Body of pancreas (tissue), 4 donors: ENCODE data around the gene ANKRD44. TPM values are rescaled to one million over a fixed set of nuclear protein-coding genes. Genes with fewer than 3 reads are reported as not detected.

ENCODE experiments used
- ATAC-seq: fragments of 150-250 bp; one replicate; pipeline ENCODE4 v1.9.1; 2016
- DNase-seq, 4 donors: peaks; one replicate each; pipeline ENCODE4 v3.0.0-alpha.2; 2019
- H3K27ac ChIP-seq, 4 donors: fragments of 200-600 bp; sonication (generic); 1 replicate in 3 of 4; 2 replicates in 1 of 4; pipeline versions ENCODE4 v1.5.1 to v1.6.1; 2016 to 2019; ENCODE audit warnings: mild to moderate bottlenecking in 1 of 4, mixed read lengths in 1 of 4, moderate library complexity in 1 of 4
- H3K27me3 ChIP-seq, 2 donors: fragments of 200-600 bp; sonication (generic); one replicate each; pipeline ENCODE4 v1.6.0; 2016; ENCODE audit warnings: mild to moderate bottlenecking in 1 of 2
- H3K36me3 ChIP-seq, 2 donors: fragments of 200-600 bp; sonication (generic); replicated peaks in 1 of 2; 2 replicates each; pipeline ENCODE4 v1.5.1; 2016; ENCODE audit warnings: low read depth in 2 of 2; ENCODE audit not compliant: insufficient read depth in 1 of 2
- H3K4me1 ChIP-seq: fragments of 200-600 bp; sonication (generic); one replicate; pipeline ENCODE4 v1.6.0; 2016
- H3K4me3 ChIP-seq, 2 donors: fragments of 200-600 bp; sonication (generic); 1 replicate in 1 of 2; 2 replicates in 1 of 2; pipeline ENCODE4 v1.5.1; 2016 to 2019
- H3K9me3 ChIP-seq, 3 donors: fragments of 200-600 bp; sonication (generic); 1 replicate in 2 of 3; 2 replicates in 1 of 3; pipeline ENCODE4 v1.5.1; 2016
- POLR2A ChIP-seq, 3 donors: fragments of 450-650 bp; IDR thresholded peaks; one replicate each; pipeline ENCODE4 v1.6.1; 2016; ENCODE audit warnings: antibody characterized with exemption in 3 of 3, mild to moderate bottlenecking in 2 of 3
- WGBS, 2 donors: methylation state at CpG; one replicate each; pipeline ENCODE4 v1.1.5; 2017; 5-methylcytosine and 5-hydroxymethylcytosine counted together
- intact Hi-C: fragments of 100-400 bp; cut with DNase I; formaldehyde crosslinking; loops from one replicate; pipeline ENCODE4 v1.15.1; 2023
- total RNA-seq, 2 donors: library from RNA; depleted of rRNA; stranded (reverse); fragments of >200 nt; gene quantifications; one replicate each; pipeline ENCODE4 v1.1.0, GENCODE V29; 2016
- TF ChIP-seq, protein P1 (sequence below), 7 experiments: fragments of 450-650 bp in 4 of 7; fragments of 200-600 bp in 3 of 7; sonication (generic) in 3 of 7; IDR thresholded peaks; one replicate each; pipeline ENCODE4 v1.5.1; 2016 to 2019; ENCODE audit warnings: antibody characterized with exemption in 7 of 7

ANKRD44 gene
- total RNA-seq, 2 donors from 2014 or later: 12.2 TPM

DNA sequence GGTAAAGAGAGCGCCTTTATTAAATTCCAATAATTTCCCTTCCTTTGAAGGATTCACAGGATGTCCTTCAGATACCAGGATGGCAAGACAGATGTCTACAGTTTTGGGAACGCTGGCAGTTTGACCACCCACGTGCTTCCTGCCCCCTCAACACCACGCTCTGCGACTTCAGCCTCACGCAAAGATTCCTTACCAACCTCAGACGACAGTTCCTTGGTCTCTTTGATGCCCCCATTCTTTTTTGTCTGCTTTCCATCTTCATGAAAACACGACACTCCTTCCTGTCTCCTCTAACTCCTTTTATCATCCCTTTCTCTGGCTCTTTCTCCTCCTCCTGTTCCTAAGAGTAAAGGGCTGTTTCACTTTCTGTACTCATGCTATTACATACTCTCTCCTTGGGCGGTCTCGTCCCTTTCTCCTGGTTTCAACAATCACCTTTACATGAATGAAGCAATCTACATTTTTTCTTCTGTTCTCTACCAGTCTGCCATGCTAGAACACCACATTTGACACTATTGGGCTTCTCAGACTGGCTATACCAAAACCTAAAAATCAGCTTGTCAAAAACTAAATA is 194.2 kb downstream of the ANKRD44 start:
- ATAC-seq: no peak
- 77 to 86% methylated on average over 10 of the region's 10 CpGs for WGBS, 2 donors
- TF ChIP-seq, protein P1, sequence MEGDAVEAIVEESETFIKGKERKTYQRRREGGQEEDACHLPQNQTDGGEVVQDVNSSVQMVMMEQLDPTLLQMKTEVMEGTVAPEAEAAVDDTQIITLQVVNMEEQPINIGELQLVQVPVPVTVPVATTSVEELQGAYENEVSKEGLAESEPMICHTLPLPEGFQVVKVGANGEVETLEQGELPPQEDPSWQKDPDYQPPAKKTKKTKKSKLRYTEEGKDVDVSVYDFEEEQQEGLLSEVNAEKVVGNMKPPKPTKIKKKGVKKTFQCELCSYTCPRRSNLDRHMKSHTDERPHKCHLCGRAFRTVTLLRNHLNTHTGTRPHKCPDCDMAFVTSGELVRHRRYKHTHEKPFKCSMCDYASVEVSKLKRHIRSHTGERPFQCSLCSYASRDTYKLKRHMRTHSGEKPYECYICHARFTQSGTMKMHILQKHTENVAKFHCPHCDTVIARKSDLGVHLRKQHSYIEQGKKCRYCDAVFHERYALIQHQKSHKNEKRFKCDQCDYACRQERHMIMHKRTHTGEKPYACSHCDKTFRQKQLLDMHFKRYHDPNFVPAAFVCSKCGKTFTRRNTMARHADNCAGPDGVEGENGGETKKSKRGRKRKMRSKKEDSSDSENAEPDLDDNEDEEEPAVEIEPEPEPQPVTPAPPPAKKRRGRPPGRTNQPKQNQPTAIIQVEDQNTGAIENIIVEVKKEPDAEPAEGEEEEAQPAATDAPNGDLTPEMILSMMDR (IDR thresholded peaks at IDR 0.05): no peak
- no peak for TF ChIP-seq POLR2A (IDR thresholded peaks at IDR 0.05)
- DNase-seq: no peak
- intact Hi-C loops: loop anchor here (5.0 kb wide), 1 partner anchor 256 kb away; no protein-coding TSS in a partner anchor
- no peaks in the 10 kb centered on the region for H3K27me3 ChIP-seq
- H3K4me1 ChIP-seq: no peaks in the 10 kb centered on the region
- H3K4me3 ChIP-seq: no peak overlapping the region
- no peak overlapping the region for H3K27ac ChIP-seq
- no peaks in the 10 kb centered on the region for H3K9me3 ChIP-seq
- no peaks in the 10 kb centered on the region for H3K36me3 ChIP-seq

DNA sequence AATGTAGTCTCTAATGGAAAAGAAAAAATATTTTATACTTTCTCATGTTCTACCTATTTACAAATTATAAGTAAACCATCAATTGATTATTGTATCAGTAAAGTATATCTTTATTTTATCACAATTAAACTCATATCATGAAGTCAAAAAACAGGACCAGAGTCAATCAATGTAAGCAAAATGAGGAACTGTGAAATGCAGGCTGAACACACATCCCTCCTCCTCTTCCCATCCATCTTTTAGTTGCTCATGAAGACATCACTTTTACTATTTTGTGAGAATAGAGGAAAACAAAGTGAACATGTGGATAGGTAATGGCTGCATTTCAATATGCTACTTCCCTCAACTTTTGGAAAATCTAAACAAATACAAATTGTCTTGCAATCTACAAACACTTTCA is 195.3 kb downstream of the ANKRD44 start:
- Histone ChIP-seq H3K27me3 (no peaks in the 10 kb centered on the region), H3K9me3 (no peaks in the 10 kb centered on the region), H3K27ac (no peak overlapping the region), H3K36me3 (no peaks in the 10 kb centered on the region), H3K4me1 (no peaks in the 10 kb centered on the region), H3K4me3 (no peak overlapping the region)
- ATAC-seq (no peak), DNase-seq (no peak)
- TF ChIP-seq, protein P1 (IDR thresholded peaks at IDR 0.05): no peak
- no peak for TF ChIP-seq POLR2A (IDR thresholded peaks at IDR 0.05)
- intact Hi-C loops: loop anchor here (5.0 kb wide), 1 partner anchor 257 kb away; no protein-coding TSS in a partner anchor

DNA sequence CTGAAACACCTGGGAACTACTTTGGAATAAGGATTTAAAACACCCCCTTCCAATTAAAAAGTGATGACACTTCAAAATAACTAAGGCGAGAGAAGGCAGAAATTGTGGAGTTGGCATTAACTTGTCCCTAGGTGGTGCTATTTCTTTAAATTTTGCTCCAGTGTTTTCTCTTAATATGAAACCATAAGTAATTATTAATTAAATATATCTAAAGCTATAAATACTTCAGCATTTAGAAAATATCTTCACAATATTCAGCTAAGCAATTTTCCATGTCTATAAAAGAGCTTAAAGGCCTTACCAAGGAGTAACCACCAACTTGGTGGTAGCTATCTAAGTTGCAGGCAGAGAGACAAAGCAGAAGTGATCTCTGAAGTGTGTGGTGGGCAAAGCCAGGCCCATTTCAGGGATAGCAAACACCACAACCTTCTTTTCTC is 197.3 kb downstream of the ANKRD44 start:
- 0 to 6% methylated on average over 1 of the region's 1 CpG for WGBS, 2 donors
- H3K36me3 ChIP-seq: no peaks in the 10 kb centered on the region
- no peaks in the 10 kb centered on the region for H3K4me1 ChIP-seq
- no peak overlapping the region for H3K4me3 ChIP-seq
- DNase-seq (no peak), ATAC-seq (no peak)
- no peaks in the 10 kb centered on the region for H3K9me3 ChIP-seq
- intact Hi-C loops: no loop called here
- TF ChIP-seq, protein P1 (IDR thresholded peaks at IDR 0.05): peak; percentile 12 to 75 (median 63)
- no peak for TF ChIP-seq POLR2A (IDR thresholded peaks at IDR 0.05)
- no peak overlapping the region for H3K27ac ChIP-seq
- no peaks in the 10 kb centered on the region for H3K27me3 ChIP-seq

DNA sequence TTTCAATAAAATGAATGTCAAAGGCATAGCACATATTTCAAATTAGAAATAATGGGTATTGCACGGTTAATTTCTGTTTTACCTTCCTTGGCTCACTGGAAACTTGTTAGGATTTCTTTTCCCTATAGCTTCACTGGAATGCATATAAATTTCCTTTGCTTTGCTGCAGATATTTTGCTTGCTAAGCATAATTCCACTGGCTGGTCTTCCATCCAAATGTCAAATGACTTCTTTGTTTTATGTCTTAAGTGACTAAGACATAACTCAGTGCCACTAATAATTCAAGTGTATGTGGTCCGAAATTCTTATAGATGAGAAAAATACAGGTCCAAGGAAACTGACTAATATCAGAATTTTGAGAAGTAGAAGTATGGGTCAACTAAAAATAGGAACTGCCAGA is 201.3 kb downstream of the ANKRD44 start:
- Histone ChIP-seq H3K27ac (no peak overlapping the region), H3K4me1 (peaks cover 11% of the 10 kb centered on the region), H3K9me3 (no peaks in the 10 kb centered on the region), H3K27me3 (no peaks in the 10 kb centered on the region), H3K36me3 (no peaks in the 10 kb centered on the region), H3K4me3 (no peak overlapping the region)
- ATAC-seq: no peak
- TF ChIP-seq, protein P1 (IDR thresholded peaks at IDR 0.05): no peak
- no peak for TF ChIP-seq POLR2A (IDR thresholded peaks at IDR 0.05)
- intact Hi-C loops: no loop called here
- WGBS, 2 donors: 78 to 79% methylated on average over 2 of the region's 2 CpGs
- DNase-seq: no peak

DNA sequence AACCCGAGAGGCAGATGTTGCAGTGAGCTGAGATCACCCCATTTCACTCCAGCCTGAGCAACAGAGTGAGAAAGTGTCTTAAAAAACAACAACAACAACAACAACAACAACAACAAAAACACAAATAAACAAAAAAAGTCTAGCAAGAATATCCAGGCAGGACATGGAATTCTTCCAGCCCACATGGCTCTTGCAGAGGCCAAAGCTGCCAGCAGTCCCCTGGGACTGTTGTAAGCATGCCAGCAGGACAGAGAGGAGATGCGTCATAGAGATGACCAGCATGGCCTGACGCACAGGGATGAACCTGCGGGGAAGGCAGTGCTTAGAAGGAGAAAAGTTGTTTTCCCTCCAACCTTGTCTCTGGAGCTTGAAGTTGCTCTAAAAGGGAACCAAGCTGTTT is 201.8 kb downstream of the ANKRD44 start:
- Histone ChIP-seq H3K4me1 (peaks cover 11% of the 10 kb centered on the region), H3K27me3 (no peaks in the 10 kb centered on the region), H3K27ac (peak overlapping the region in 2 of 4 donors; percentile 62 to 67), H3K9me3 (no peaks in the 10 kb centered on the region), H3K36me3 (no peaks in the 10 kb centered on the region), H3K4me3 (no peak overlapping the region)
- DNase-seq: peak; percentile 47 to 65 (median 60)
- 71 to 80% methylated on average over 4 of the region's 4 CpGs for WGBS, 2 donors
- intact Hi-C loops: no loop called here
- ATAC-seq: peak; percentile 61
- no peak for TF ChIP-seq POLR2A (IDR thresholded peaks at IDR 0.05)
- TF ChIP-seq, protein P1 (IDR thresholded peaks at IDR 0.05): no peak
